GM18498 (cell line): ENCODE results near the gene ARF1.
"Not testable (repeated sequence)": the region's sequence is repeated elsewhere in the genome, so short reads cannot be mapped to it uniquely, and the experiment has no call there.

Experiments
- ATAC-seq: cut with Tn5 transposase; IDR thresholded peaks from one replicate; pipeline ENCODE4 v1.9.1; 2021; ENCODE audit warnings: mild to moderate bottlenecking, moderate library complexity; ENCODE audit not compliant: unreplicated experiment

ARF1 gene

DNA sequence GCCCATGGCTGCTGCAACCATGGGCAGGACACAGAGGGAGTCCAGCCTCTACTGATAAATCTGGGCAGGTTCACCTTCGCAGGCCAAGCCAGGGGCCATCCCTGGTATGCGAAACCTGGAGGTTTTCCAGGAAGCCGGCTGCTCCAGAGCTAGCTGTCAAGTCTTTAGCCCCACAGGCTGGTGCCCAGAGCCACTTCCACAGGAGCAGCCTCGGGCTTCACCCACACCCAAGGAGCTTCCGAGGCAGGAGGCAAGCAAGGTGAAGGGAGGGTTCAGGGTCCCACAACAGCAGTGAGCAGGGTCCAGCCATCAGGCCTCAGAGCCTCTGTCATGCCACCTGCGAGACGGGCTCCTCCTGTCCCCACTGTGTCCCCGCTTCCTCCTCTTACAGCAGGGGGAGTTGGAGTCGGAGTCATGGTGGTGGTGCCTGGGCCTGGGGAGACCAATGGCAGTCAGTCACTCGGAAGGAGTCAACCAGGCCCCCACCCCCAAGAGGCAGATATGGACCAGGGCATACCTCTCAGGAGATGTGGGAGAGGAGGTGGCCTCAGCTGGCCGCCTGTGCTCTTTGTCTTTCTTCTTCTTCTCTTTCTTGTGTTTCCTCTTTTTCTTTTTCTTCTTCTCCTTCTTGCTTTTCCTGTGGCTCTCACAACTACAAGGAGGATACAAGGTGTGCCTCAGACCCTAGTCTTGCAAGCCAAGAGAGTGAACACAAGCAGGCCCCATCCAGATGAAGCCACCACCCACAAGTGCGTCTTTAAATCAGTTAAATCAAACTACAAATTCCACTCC is 18.5 kb downstream of the ARF1 start:
- no peak for ATAC-seq

DNA sequence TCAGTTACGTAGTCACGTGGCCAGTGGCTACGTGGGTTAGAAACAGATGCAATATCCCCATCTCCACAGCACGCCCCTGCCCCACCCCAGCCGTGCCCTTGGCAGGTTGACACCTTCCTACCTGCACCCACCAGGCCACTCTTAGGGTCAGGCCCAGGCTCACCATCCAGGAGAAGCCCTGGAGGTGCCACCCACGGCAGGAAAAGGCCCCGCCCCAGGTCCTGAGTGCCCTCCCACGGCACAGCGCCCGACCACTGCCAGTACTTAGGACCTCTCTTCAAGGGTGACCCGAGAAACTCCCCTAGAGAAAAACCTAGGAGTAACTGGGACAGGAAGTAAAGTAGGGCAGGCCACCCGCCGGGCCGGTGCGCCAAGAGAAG is 19.1 kb downstream of the ARF1 start:
- ATAC-seq = no peak

- peak; percentile 23 for ATAC-seq
Observed at GRCh38 chr1:228101994-228102790, 19.7 kb downstream of the ARF1 start.

DNA sequence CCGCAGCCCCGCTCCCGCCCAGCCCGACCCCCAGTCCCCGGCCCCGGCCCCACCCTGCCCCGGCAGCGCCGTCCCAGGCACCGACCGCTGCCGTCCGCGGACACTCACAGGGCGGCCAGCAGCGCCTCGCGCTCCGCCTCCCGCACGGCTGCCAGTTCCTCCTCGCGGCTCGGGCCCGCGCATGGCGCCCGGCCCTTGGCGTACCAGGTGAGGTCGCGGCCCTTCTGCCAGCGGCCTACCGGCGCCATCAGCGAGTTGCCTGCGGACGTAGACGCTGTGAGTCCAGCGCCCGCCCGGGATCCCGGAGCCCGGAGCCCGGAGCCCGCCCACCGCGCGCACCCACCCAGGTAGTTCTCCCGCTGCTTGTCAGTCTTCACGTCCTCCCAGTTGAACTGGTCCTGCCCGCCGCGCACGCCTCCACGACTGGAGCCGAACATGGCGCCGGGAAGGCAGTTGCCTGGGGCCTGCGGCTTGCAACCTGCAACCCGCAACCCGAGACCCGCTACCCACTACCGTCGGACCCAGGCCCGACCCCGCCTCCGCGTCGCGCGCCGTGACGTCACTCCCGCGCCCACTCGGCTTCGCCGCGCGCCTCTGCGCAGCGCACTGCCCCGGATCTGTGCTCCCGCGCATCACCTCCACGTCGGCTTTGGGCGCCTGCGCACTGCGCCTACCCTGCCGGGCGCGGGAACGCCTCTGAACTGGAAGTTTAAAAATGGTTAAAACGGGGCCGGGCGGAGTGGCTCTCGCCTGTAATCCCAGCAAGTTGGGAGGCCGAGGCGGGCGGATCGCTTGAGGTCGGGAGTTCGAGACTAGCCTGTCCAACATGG is 20.5 kb downstream of the ARF1 start, which contains the start of gene C1orf35:
TSS of gene C1orf35 (minus strand) at position 535 of the 830 bp plus-strand sequence. CDS start at position 437, 98 bp downstream.
- ATAC-seq = peak; percentile 78

GRCh38 chr1:228104526-228105269 is 22.2 kb downstream of the ARF1 start:
- ATAC-seq = no peak

DNA sequence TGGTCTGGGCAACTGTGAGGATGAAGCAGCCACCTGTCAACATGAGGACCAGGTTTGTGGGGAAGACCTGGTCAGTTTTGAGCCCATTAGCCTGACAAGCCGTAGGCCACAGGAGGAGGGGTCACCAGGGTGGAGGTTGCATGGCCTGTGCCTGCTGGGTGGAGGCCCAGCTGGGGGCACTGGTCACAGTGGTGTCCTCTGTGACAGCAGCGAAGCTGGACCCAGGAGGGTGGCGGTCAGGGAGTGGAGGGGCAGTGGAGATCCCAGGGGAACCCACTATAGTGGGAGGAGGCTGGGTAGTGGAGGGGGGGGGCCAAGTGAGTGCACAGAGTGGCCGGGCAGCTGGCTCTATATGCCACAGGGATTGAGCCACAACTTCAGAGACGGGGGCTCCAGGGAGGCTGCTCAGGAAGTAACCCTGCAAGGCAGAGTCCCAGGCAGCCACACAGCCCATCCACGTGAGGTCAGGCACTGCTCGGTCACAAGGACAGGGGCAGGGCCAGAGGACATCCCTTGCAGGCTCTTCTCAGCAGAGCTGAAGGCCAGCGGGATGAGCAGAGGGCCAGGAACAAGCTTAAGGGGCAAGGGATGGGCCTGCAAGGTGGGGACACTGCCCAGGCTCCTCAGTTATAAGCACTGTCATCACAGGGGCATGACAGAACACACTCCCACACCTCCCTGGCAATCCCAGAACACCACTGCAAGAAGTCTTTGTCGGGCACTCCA is 22.9 kb downstream of the ARF1 start:
- no peak for ATAC-seq

DNA sequence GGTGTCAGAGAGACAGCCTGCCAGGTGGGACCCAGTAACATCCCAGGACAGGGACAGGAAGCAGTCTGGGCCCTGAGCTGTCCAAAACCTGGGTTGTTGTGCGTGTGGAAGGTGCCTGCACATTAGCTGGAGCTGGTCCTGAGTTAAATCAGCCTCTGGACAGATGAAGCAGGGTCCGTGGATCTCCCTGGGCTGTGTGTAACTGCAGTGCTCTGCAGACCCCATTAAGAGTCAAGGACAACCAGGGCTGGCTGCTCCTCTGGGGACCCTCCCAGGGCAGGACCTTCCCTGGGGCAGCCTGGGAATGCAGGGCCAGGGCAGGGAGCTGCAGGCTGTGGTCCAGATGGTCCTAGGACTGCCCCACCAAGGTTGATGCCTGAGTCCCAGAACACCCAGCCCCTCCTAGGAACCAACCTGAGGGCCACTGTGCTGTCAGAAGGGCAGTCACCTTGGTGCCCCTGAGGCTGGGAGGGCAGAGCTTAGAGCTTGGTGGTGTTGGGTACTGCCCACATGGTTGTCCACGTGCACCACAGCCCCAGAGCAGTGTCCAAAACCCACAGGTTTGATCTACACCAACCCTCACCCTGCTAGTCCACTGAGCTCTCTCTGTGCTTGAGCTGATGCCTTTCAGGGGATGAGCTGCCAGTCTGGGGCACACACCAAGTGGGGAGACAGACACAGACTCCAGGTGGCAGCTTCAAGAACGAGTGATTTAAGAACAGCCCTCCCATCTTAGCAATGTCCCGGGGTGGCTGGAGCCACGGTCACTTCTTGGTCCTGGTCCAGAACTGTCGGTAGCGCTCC is 23.7 kb downstream of the ARF1 start:
- ATAC-seq = no peak

- no peak for ATAC-seq
Observed at GRCh38 chr1:228106800-228107054, 24.2 kb downstream of the ARF1 start.

GRCh38 chr1:228107636-228108035 is 25.1 kb downstream of the ARF1 start:
- ATAC-seq = no peak

GRCh38 chr1:228108055-228108690 is 25.7 kb downstream of the ARF1 start:
- no peak for ATAC-seq

- ATAC-seq = peak; percentile 1
Observed at GRCh38 chr1:228108742-228109072, 26.2 kb downstream of the ARF1 start.

DNA sequence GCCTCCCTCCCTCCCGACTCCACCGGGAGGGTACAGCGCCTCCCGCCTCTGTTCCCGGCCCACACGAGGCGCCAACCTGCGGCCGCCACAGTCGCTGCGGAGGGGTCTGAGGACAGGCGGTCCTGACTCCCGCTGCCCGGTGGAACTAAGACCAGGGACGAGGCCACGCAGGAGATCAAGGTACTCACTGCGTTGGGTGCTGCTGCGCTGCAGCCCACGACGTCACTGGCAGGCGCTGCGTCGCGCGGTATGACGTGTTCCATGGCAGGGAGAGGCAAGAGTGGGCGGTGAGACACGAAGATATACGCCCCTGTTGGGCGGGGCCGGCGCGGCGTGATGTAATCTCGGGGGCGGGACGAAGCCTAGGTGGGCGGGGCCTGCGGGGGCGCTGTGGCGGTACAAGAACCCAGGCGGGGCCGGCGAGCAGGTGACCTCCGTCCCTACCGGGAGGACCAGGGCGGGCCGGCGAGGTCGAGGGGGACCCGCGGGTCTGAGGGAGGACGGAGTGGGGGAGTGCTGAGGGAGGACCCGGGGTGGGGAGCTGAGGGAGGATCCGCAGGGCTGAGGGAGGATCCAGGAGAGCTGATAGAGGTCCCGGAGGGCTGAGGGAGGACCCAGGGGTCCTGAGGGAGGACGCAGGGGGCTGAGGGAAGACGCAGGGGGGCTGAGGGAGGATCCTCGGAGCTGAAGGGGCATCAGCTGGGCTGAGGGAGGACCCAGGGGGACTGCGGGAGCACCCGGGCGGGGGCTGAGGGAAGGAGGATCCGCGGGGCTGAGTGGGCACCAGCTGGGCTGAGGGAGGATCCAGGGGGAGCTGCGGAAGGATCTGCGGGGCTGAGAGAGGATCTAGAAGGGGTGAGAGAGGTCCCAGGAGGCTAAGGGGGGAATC is 26.8 kb downstream of the ARF1 start, which contains the start of gene MRPL55:
TSS of gene MRPL55 (minus strand) at position 227 of the 889 bp plus-strand sequence. CDS start 1,039 bp downstream, outside the sequence.
- peak; percentile 92 for ATAC-seq

- no peak for ATAC-seq
Observed at GRCh38 chr1:228109962-228110488, 27.5 kb downstream of the ARF1 start.

GRCh38 chr1:228110556-228110955 is 28.0 kb downstream of the ARF1 start:
- ATAC-seq = no peak

GRCh38 chr1:228111315-228111714 is 28.8 kb downstream of the ARF1 start:
- ATAC-seq = not testable (repeated sequence)

DNA sequence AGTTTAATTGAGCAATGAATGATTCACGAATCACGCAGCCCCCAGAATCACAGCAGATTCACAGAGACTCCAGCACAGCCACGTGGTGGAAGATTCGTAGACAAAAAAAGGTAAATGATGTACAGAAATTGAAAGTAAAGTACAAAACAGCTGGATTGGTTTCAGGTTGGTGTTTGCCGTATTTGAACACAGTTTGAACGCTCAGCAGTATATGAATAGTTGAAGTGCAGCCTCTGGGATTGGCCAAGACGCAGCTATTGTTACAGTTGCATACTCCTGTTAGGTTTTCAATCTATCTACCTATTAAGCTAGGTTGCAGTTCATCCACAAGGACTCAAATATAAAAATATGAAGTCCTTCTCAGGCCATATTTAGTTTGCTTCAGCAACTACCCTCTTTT is 29.7 kb downstream of the ARF1 start:
- no peak for ATAC-seq

GRCh38 chr1:228112617-228113016 is 30.1 kb downstream of the ARF1 start:
- no peak for ATAC-seq

DNA sequence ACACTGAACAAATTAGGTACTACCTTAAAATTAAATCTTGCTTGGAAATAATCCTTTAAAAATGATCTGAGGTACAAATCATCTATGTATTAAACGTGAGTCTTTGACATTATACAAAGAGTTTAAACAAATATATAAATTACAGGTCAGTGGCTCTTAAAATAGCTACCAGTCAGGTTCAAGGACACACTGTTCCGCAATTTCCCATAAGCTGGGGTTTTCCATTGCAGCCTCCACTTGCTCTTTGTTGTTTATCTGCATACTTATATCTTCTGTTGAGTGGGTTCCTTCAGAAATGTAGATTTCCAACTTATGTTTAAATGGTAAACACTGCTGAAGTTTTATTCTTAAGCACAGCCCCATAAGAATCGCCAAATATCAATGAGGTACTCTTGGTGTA is 32.3 kb downstream of the ARF1 start:
- ATAC-seq = no peak
